Measurements from ENCODE around the gene DNAH14. TPM values are rescaled to one million over a fixed set of nuclear protein-coding genes. Genes with fewer than 3 reads are reported as not detected.
A peak's percentile ranks its signal among the peaks of the same experiment; 100 is the strongest.

DNAH14 gene
- total and polyA plus RNA-seq, 2 donors (not counting 1 experiment from before 2014, with no cell fraction given) = not detected

- peak overlapping the region; percentile 89 for H3K9ac ChIP-seq (ENCODE audit: low read length)
- peaks cover 45 to 46% of the 10 kb centered on the region in 2 donors for H3K4me1 ChIP-seq (ENCODE audit: control insufficient read depth in 2 of 2, insufficient read depth in 2 of 2, low read length in 2 of 2)
- peaks cover 0 to 26% of the 10 kb centered on the region in 2 experiments for H3K36me3 ChIP-seq (replicated peaks in 1 of 2; ENCODE audit: control extremely low read depth in 1 of 2, control insufficient read depth in 1 of 2, extremely low read depth in 1 of 2, insufficient read depth in 2 of 2, low read length in 1 of 2)
- POLR2A ChIA-PET = interaction anchor here (0.6 to 6.7 kb wide), 6 partner anchors 18 to 1018 kb away, joined by 3 to 85 read pairs (median 10); no protein-coding TSS in a partner anchor
- WGBS (ENCODE audit: insufficient coverage) = 0% methylated on average over 2 of the region's 5 CpGs
- peaks cover 66% of the 10 kb centered on the region for H3K79me2 ChIP-seq (ENCODE audit: control insufficient read depth, insufficient read depth, low read length)
- H3K9me3 ChIP-seq (ENCODE audit: control extremely low read depth in 1 of 3, control insufficient read depth in 2 of 3, insufficient read depth in 1 of 3, low read length in 2 of 3) = no peaks in the 10 kb centered on the region
- no peaks in the 10 kb centered on the region for H3K27me3 Mint-ChIP-seq
- peak overlapping the region; percentile 94 for H3K4me3 Mint-ChIP-seq
- no peaks in the 10 kb centered on the region for H3K27me3 ChIP-seq (replicated peaks in 1 of 4; ENCODE audit: control extremely low read depth in 1 of 4, control insufficient read depth in 3 of 4, insufficient read depth in 4 of 4, low read length in 3 of 4)
- peak overlapping the region in 2 of 5 experiments; percentile 77 to 93 for H3K4me3 ChIP-seq (ENCODE audit: control extremely low read depth in 1 of 5, extremely low read depth in 1 of 5, insufficient read depth in 1 of 5, low read depth in 2 of 5, low read length in 4 of 5)
- ATAC-seq (ENCODE audit: low read depth) (no peak), DNase-seq (peak; percentile 33)
- TF ChIP-seq, protein P1, sequence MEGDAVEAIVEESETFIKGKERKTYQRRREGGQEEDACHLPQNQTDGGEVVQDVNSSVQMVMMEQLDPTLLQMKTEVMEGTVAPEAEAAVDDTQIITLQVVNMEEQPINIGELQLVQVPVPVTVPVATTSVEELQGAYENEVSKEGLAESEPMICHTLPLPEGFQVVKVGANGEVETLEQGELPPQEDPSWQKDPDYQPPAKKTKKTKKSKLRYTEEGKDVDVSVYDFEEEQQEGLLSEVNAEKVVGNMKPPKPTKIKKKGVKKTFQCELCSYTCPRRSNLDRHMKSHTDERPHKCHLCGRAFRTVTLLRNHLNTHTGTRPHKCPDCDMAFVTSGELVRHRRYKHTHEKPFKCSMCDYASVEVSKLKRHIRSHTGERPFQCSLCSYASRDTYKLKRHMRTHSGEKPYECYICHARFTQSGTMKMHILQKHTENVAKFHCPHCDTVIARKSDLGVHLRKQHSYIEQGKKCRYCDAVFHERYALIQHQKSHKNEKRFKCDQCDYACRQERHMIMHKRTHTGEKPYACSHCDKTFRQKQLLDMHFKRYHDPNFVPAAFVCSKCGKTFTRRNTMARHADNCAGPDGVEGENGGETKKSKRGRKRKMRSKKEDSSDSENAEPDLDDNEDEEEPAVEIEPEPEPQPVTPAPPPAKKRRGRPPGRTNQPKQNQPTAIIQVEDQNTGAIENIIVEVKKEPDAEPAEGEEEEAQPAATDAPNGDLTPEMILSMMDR (IDR thresholded peaks at IDR 0.05) = no peak
- TF ChIP-seq EZH2 (IDR thresholded peaks at IDR 0.05; ENCODE audit: borderline replicate concordance, insufficient read depth, low read depth, low read length, poor library complexity, severe bottlenecking) = no peak
- CTCF ChIA-PET = interaction anchor here (0.8 to 8.2 kb wide), 5 partner anchors 12 to 562 kb away, joined by 3 to 104 read pairs (median 4); no protein-coding TSS in a partner anchor
- no peak overlapping the region for H2AFZ ChIP-seq (ENCODE audit: insufficient read depth, low read depth, low read length, poor library complexity, severe bottlenecking)
- peak overlapping the region; percentile 75 for H3K27ac Mint-ChIP-seq
- H3K4me2 ChIP-seq (replicated peaks; ENCODE audit: low read depth, low read length, poor library complexity, severe bottlenecking) = peak overlapping the region; percentile 95
- H3K9me3 Mint-ChIP-seq (ENCODE audit: insufficient read depth) = no peaks in the 10 kb centered on the region
- peak overlapping the region in 1 of 2 donors; percentile 83 for H3K27ac ChIP-seq (ENCODE audit: low read length in 2 of 2)
- intact Hi-C loops (cut with micrococcal nuclease) = loop anchor here (5.0 kb wide), 5 partner anchors 108 to 1237 kb away; partner anchors contain the start of genes PARP1 and SRP9
- H3K4me1 Mint-ChIP-seq = peaks cover 59% of the 10 kb centered on the region
- peaks cover 58% of the 10 kb centered on the region for H4K20me1 ChIP-seq (ENCODE audit: control insufficient read depth, insufficient read depth, low read length, poor library complexity, severe bottlenecking)
Observed at GRCh38 chr1:225425201-225425786, 495.8 kb downstream of the DNAH14 start.

Data from B cell (primary cell).